Neuron (in vitro differentiated cells): ENCODE measurements around the gene ZNF700.
"Not testable (repeated sequence)": the region's sequence is repeated elsewhere in the genome, so short reads cannot be mapped to it uniquely, and the experiment has no call there.

Source experiments
- H2AFZ ChIP-seq: one replicate; pipeline ENCODE4 v1.6.1; 2013; ENCODE audit warnings: low read depth, mild to moderate bottlenecking, inconsistent platforms, low read length, moderate library complexity
- H3K27me3 ChIP-seq: one replicate; pipeline ENCODE4 v1.6.1; 2013; ENCODE audit warnings: low read length; ENCODE audit not compliant: insufficient read depth
- H3K36me3 ChIP-seq: one replicate; pipeline ENCODE4 v1.6.1; 2013; ENCODE audit warnings: low read length; ENCODE audit not compliant: insufficient read depth
- H3K4me1 ChIP-seq: one replicate; pipeline ENCODE4 v1.6.1; 2013; ENCODE audit warnings: low read length; ENCODE audit not compliant: insufficient read depth
- H3K4me3 ChIP-seq: 2 replicates; pipeline ENCODE4 v1.5.1; 2013; ENCODE audit warnings: mild to moderate bottlenecking, low read length, moderate library complexity
- H3K9me3 ChIP-seq: one replicate; pipeline ENCODE4 v1.6.1; 2013; ENCODE audit warnings: low read length

Gene ZNF700

DNA sequence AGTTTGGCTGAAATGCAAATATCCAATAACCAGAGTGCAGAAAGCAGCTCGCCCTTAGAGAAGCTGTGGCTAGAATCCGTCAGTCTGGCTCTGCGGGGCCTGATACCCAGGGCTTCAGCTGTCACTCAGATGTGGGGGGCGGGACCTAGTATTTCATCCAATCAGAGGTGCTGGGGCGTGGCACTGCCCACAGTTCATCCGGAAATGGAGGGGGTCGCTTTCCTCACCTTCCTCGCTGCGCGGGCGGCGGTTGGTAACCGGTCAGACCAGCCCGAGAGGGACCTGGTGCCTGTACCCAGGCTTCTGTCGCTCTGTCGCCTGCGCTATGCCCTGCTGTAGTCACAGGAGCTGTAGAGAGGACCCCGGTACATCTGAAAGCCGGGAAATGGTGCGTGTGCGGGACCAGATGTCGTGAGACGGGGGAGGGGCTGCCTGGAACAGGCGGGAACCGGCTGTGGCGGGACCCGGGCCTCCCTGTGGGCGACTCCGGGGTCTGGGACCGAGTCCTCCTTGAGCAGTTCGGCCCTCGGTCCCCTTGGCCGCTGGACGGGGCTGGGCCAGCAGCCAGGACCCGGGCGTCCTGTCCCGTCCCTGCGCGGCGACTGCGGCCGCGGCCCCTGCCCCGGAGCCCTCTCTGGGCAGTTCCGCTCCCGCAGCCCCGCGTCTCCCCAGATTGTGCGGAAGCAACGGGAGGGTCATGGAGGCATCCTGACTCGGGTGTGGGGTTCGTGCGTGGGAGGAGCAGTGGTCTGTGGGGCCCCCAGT is at the start of gene ZNF700:
Gene ZNF700, plus strand, starts transcription at position 222 of the 765 bp plus-strand sequence. Its CDS starts 104 bp downstream, at position 326.
- Histone ChIP-seq H3K4me1 (peaks cover 6% of the 10 kb centered on the region), H2AFZ (peak within 1 kb of the TSS; percentile 58), H3K9me3 (peaks cover 20% of the 10 kb centered on the region)

GRCh38 chr19:11879687-11880266 is 45.1 kb upstream of the ZNF700 start:
- H3K4me1 ChIP-seq, H3K9me3 ChIP-seq, H2AFZ ChIP-seq, H3K4me3 ChIP-seq, H3K36me3 ChIP-seq, H3K27me3 ChIP-seq: not testable (repeated sequence)

More for the DNA sequence above, at the start of gene ZNF700:
- H3K36me3 ChIP-seq = peaks cover 12% of the 10 kb centered on the region
- peak within 1 kb of the TSS; percentile 88 for H3K4me3 ChIP-seq
- no peaks in the 10 kb centered on the region for H3K27me3 ChIP-seq

- no peaks in the 10 kb centered on the region for H3K36me3 ChIP-seq
- H2AFZ ChIP-seq = no peak overlapping the region
- H3K27me3 ChIP-seq = no peaks in the 10 kb centered on the region
- no peaks in the 10 kb centered on the region for H3K9me3 ChIP-seq
- H3K4me1 ChIP-seq = no peaks in the 10 kb centered on the region
- no peak overlapping the region for H3K4me3 ChIP-seq
Observed at GRCh38 chr19:11880598-11880997, 44.3 kb upstream of the ZNF700 start.

DNA sequence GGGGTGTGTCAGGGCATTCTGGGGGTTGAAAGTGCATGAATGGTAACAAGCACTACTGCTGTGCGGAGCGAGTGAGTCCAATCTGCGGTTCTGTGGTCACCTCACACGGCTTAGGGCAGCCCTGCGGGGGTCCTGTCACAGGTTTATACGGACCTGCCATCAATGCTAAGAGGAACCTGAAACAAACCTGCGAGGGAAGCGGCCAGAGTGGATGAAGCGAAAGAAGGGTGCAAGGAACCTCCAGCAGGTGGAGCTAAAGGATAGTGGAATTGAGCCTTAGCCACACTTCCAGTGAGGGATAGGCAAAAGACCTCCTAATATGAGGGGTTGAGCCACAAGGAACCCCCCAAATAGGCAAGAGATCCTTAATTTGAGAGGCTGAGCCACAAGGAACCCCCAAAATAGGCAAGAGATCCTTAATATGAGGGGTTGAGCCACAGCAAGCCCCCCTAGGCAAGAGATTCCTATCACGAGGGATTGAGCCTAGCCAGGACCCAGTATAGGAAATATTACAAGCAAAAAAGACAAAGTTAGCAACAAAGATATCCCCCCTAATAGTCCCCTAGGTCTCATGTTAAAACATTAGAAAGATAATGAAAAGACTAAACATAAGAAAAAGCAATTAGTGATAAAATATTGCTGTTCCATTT is 43.6 kb upstream of the ZNF700 start:
- no peaks in the 10 kb centered on the region for H3K4me1 ChIP-seq
- no peaks in the 10 kb centered on the region for H3K27me3 ChIP-seq
- no peaks in the 10 kb centered on the region for H3K9me3 ChIP-seq
- no peak overlapping the region for H2AFZ ChIP-seq
- H3K36me3 ChIP-seq = no peaks in the 10 kb centered on the region
- no peak overlapping the region for H3K4me3 ChIP-seq

GRCh38 chr19:11882606-11883005 is 42.3 kb upstream of the ZNF700 start:
- Histone ChIP-seq H3K9me3 (no peaks in the 10 kb centered on the region), H2AFZ (no peak overlapping the region), H3K27me3 (no peaks in the 10 kb centered on the region), H3K4me3 (no peak overlapping the region), H3K36me3 (no peaks in the 10 kb centered on the region), H3K4me1 (peaks cover 4% of the 10 kb centered on the region)

DNA sequence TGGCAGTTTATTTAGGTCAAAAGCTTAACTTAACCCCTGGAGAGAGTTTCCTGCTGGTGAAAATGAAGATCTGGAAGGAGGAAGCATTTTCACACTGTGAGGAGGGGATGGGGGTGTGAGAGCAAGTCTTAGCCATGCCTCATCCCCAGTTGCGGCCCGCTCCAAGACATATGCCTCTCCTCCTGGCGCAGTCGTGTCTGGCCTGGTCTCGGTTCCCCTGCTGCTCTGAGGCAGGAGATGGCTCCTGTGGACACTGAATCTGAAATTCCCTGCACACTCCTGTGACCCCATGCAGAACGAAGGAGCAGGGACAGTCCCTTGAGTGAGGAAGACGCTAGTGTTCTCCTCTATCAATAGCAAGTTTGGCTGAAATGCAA is 37.7 kb upstream of the ZNF700 start:
- Histone ChIP-seq H2AFZ (peak overlapping the region; percentile 44), H3K36me3 (peaks cover 7% of the 10 kb centered on the region), H3K9me3 (peaks cover 12% of the 10 kb centered on the region), H3K4me1 (peaks cover 21% of the 10 kb centered on the region), H3K4me3 (peak overlapping the region; percentile 86), H3K27me3 (no peaks in the 10 kb centered on the region)

GRCh38 chr19:11887611-11888531 is 37.0 kb upstream of the ZNF700 start, which contains the start of gene ZNF69:
ZNF69 (plus strand) TSS chr19:11887782; CDS start chr19:11887924, 142 bp downstream.
- Histone ChIP-seq H2AFZ (peak within 1 kb of the TSS; percentile 44), H3K27me3 (no peaks in the 10 kb centered on the region), H3K9me3 (peaks cover 16% of the 10 kb centered on the region), H3K4me3 (peak within 1 kb of the TSS; percentile 86), H3K36me3 (peaks cover 12% of the 10 kb centered on the region), H3K4me1 (peaks cover 21% of the 10 kb centered on the region)

DNA sequence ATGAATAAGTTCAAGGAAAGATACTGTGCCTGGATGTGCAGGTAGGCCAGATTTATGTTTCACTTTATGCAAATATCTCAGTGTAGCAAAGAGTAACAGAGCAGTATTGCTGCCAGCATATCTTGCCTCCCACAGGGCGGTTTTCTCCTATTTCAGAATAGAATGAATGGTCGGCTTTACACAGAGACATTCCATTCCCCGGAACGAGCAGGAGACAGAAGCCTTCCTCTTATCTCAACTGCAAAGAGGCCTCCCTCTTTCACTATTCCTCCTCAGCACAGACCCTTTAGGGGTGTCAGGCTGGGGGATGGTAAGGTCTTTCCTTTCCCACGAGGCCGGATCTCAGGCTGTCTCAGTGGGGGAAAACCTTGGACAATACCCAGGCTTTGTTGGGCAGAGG is 35.0 kb upstream of the ZNF700 start:
- H2AFZ ChIP-seq, H3K27me3 ChIP-seq: not testable (repeated sequence)
- Histone ChIP-seq H3K9me3 (peaks cover 36% of the 10 kb centered on the region), H3K36me3 (peaks cover 31% of the 10 kb centered on the region), H3K4me1 (peaks cover 21% of the 10 kb centered on the region), H3K4me3 (peak overlapping the region; percentile 86)

GRCh38 chr19:11890634-11891033 is 34.3 kb upstream of the ZNF700 start:
- Histone ChIP-seq H3K27me3 (no peaks in the 10 kb centered on the region), H3K4me3 (peak overlapping the region; percentile 86), H2AFZ (no peak overlapping the region), H3K9me3 (peaks cover 42% of the 10 kb centered on the region), H3K4me1 (peaks cover 21% of the 10 kb centered on the region), H3K36me3 (peaks cover 37% of the 10 kb centered on the region)

DNA sequence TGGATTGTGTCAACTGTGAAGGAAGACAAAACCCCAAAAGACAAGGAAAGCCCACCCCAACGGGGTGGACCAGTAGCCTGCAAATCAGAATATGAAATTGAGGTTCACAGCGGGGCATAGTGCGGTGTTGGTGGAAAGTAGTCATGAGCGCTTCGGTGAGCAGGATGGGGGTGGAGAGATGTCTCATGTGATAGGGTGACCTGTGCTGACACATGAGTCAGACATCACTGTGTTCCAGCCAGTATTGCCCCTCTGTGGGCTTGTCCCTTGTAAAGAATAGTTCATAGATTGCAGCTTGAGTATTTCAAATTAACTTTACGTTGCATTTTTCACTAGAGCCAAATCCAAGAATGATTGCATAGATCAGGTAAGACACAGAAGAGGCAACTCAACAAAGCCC is 30.1 kb upstream of the ZNF700 start:
- Histone ChIP-seq H3K9me3 (peaks cover 56% of the 10 kb centered on the region), H3K36me3 (peaks cover 54% of the 10 kb centered on the region), H3K4me1 (peaks cover 11% of the 10 kb centered on the region), H3K4me3 (no peak overlapping the region), H3K27me3 (no peaks in the 10 kb centered on the region), H2AFZ (no peak overlapping the region)

GRCh38 chr19:11902228-11902627 is 22.7 kb upstream of the ZNF700 start:
- no peaks in the 10 kb centered on the region for H3K4me1 ChIP-seq
- no peaks in the 10 kb centered on the region for H3K27me3 ChIP-seq
- H2AFZ ChIP-seq = no peak overlapping the region
- H3K9me3 ChIP-seq = peaks cover 65% of the 10 kb centered on the region
- H3K36me3 ChIP-seq = peaks cover 66% of the 10 kb centered on the region
- H3K4me3 ChIP-seq = no peak overlapping the region

DNA sequence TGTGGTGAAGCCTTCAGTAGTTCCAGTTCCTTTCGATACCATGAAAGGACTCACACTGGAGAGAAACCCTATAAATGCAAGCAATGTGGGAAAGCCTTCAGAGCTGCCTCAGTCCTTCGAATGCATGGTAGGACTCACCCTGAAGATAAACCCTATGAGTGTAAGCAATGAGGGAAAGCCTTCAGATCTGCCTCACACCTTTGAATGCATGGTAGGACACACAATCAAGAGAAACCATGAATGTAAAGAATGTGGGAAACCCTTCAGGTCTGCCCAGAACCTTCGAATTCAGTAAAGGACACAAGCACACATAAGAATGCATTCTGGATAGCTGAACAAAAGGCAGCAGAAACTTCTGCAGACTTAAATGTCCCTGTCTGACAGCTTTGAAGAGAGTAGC is 19.0 kb upstream of the ZNF700 start:
- Histone ChIP-seq H3K9me3 (peaks cover 51% of the 10 kb centered on the region), H3K36me3 (peaks cover 52% of the 10 kb centered on the region), H3K27me3 (no peaks in the 10 kb centered on the region), H2AFZ (no peak overlapping the region), H3K4me1 (no peaks in the 10 kb centered on the region), H3K4me3 (no peak overlapping the region)
